ENCODE results near the gene TXNDC16. TPM values are rescaled to one million over a fixed set of nuclear protein-coding genes. Genes with fewer than 3 reads are reported as not detected.
A peak's percentile ranks its signal among the peaks of the same experiment; 100 is the strongest.

Gene TXNDC16
- total RNA-seq (10 to 100 TPM; 10.3 to 18.1 (median 16.3) TPM), polyA plus RNA-seq (1 to 10 TPM; 1.5 to 1.7 (median 1.6) TPM)
- long read RNA-seq, donor 1: 0 reads
- long read RNA-seq, donor 2: 0 reads

GRCh38 chr14:52552063-52552988, at the start of gene TXNDC16, which contains the start of gene GPR137C:
Gene TXNDC16 (minus strand): TSS chr14:52552505. CDS start chr14:52543557, 8,948 bp downstream.
Gene GPR137C (plus strand): TSS chr14:52552836. CDS start chr14:52553148, 312 bp downstream.
- H3K36me3 ChIP-seq: no peaks in the 10 kb centered on the region
- WGBS, 5 donors: 0 to 1% (median 1%) methylated on average over 52 to 81 of the region's 81 CpGs
- peak within 1 kb of the TSS; percentile 75 to 96 (median 92) for H3K27ac ChIP-seq
- peak within 1 kb of the TSS; percentile 65 to 93 (median 76) for H3K4me3 ChIP-seq
- H3K9me3 ChIP-seq: no peaks in the 10 kb centered on the region
- H3K4me1 ChIP-seq: peaks cover 14 to 42% (median 24%) of the 10 kb centered on the region in 6 donors
- TF ChIP-seq POLR2AphosphoS5 (IDR thresholded peaks at IDR 0.05) (peak; percentile 96 to 99 (median 97)), CTCF (IDR thresholded peaks at IDR 0.05 in 8 of 11, conservative IDR thresholded peaks at IDR 0.05 in 3 of 11) (peak in 4 of 11 experiments; percentile 16 to 50 (median 36)), POLR2A (IDR thresholded peaks at IDR 0.05) (peak; percentile 48 to 94 (median 70))
- peaks cover 0 to 16% (median 0%) of the 10 kb centered on the region in 7 donors for H3K27me3 ChIP-seq (replicated peaks in 1 of 7)
- intact Hi-C loops (cut with DNase I; ENCODE audit: low total_unique reads): no loop called here
- DNase-seq: peak; percentile 99

- H3K4me1 ChIP-seq: no peaks in the 10 kb centered on the region
- intact Hi-C loops (cut with DNase I; ENCODE audit: low total_unique reads): no loop called here
Measured at GRCh38 chr14:52599974-52600373, 47.7 kb upstream of the TXNDC16 start.

GRCh38 chr14:52598568-52598967, 46.3 kb upstream of the TXNDC16 start:
- Histone ChIP-seq H3K36me3 (no peaks in the 10 kb centered on the region), H3K27me3 (replicated peaks in 1 of 7) (no peaks in the 10 kb centered on the region), H3K4me3 (no peak overlapping the region), H3K9me3 (peaks cover 0 to 19% (median 13%) of the 10 kb centered on the region in 8 donors), H3K4me1 (no peaks in the 10 kb centered on the region), H3K27ac (no peak overlapping the region)
- WGBS, 5 donors: 83 to 96% (median 90%) methylated on average over 1 of the region's 1 CpG
- intact Hi-C loops (cut with DNase I; ENCODE audit: low total_unique reads): no loop called here
- TF ChIP-seq CTCF (IDR thresholded peaks at IDR 0.05 in 8 of 11, conservative IDR thresholded peaks at IDR 0.05 in 3 of 11): no peak
- no peak for TF ChIP-seq POLR2AphosphoS5 (IDR thresholded peaks at IDR 0.05)
- TF ChIP-seq POLR2A (IDR thresholded peaks at IDR 0.05): no peak
- no peak for DNase-seq

More at GRCh38 chr14:52599974-52600373, 47.7 kb upstream of the TXNDC16 start:
- H3K27me3 ChIP-seq (replicated peaks in 1 of 7): no peaks in the 10 kb centered on the region
- 83 to 97% (median 93%) methylated on average over 3 of the region's 3 CpGs for WGBS, 5 donors
- H3K27ac ChIP-seq: no peak overlapping the region
- H3K36me3 ChIP-seq: no peaks in the 10 kb centered on the region
- peaks cover 0 to 25% (median 15%) of the 10 kb centered on the region in 8 donors for H3K9me3 ChIP-seq
- no peak for DNase-seq
- H3K4me3 ChIP-seq: no peak overlapping the region
- TF ChIP-seq POLR2A (IDR thresholded peaks at IDR 0.05) (no peak), CTCF (IDR thresholded peaks at IDR 0.05 in 8 of 11, conservative IDR thresholded peaks at IDR 0.05 in 3 of 11) (no peak), POLR2AphosphoS5 (IDR thresholded peaks at IDR 0.05) (no peak)

GRCh38 chr14:52596861-52597260, 44.6 kb upstream of the TXNDC16 start:
- no peak overlapping the region for H3K4me3 ChIP-seq
- 85 to 97% (median 91%) methylated on average over 5 of the region's 5 CpGs for WGBS, 5 donors
- DNase-seq: no peak
- peaks cover 0 to 20% (median 14%) of the 10 kb centered on the region in 8 donors for H3K9me3 ChIP-seq
- H3K27me3 ChIP-seq (replicated peaks in 1 of 7): no peaks in the 10 kb centered on the region
- no peak overlapping the region for H3K27ac ChIP-seq
- TF ChIP-seq POLR2AphosphoS5 (IDR thresholded peaks at IDR 0.05) (no peak), CTCF (IDR thresholded peaks at IDR 0.05 in 8 of 11, conservative IDR thresholded peaks at IDR 0.05 in 3 of 11) (no peak), POLR2A (IDR thresholded peaks at IDR 0.05) (no peak)
- no peaks in the 10 kb centered on the region for H3K36me3 ChIP-seq
- H3K4me1 ChIP-seq: no peaks in the 10 kb centered on the region
- intact Hi-C loops (cut with DNase I; ENCODE audit: low total_unique reads): no loop called here

Measured in spleen (tissue), 13 donors.